ENCODE data around the gene KLF13. TPM values are rescaled to one million over a fixed set of nuclear protein-coding genes. Genes with fewer than 3 reads are reported as not detected.
A peak's percentile ranks its signal among the peaks of the same experiment; 100 is the strongest.

KLF13 gene
- total RNA-seq, 1 donor, result 13.8 TPM

DNA sequence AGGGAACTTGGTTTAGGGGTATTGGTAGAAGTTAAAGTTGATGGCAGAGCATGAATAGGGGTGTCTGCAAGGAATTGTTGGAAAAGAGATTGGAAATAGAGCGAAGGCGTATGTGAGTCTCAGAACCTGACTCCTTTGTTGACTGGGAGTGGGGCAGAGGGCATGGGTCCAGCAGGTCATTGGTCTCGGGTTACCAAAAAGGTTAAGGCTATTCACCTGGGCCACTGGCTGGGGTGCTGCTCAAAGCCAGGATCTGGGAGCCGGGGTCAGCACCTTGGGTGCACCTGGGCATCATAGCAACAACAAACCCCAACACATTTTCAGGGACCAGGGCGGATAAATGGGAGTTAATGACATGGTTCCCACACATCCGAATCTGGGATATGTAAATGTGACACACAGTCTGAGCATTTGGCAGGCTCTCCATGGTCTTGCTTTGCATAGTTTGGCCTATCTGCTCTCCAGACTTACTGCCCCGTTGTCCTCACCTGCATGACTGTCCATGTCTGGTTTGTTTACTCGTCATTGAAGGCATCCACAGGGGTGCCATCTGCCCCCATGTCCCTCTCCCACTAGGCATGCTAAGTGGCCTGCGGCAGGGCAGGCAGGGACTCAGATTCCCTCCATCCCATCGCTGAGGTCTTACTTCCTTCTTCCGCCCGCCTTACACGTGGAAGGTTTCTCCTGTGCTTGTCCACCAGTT, 10.1 kb downstream of the KLF13 start:
- no peak overlapping the region for H3K4me3 ChIP-seq (ENCODE audit: low read depth, low read length)
- DNase-seq (ENCODE audit: low read depth), result no peak
- TF ChIP-seq CTCF (IDR thresholded peaks at IDR 0.05; ENCODE audit: insufficient read depth, low read depth, low read length), result no peak

GRCh38 chr15:31337352-31338031, 10.9 kb downstream of the KLF13 start:
- TF ChIP-seq CTCF (IDR thresholded peaks at IDR 0.05; ENCODE audit: insufficient read depth, low read depth, low read length), result no peak
- no peak for DNase-seq (ENCODE audit: low read depth)

DNA sequence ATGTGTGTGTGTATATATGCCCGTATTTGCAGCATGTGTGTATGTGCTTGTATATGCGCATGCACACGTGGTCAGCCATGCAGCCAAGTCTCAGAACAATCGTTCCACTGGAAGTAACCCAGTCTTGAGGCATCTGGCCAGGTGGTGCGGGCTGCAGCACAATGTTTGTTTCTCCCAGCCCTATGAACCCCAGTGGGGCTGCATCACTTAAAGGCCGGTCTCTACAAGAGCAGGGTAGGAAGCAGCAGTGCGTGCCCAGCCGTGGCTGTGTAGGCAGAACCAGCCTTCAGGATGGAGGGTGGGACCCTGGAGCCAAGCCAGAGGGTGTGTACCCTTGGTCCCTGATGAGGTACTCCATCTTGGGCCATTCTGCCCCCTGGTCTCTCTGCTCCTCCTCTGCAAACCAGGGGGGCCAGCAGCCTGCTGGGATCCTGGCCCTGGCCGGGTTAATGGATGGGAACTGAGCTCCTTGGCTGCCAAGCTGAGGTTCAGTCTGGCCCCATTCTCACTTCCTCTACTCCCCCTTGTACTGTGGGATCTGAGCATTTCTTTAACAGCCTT, 11.8 kb downstream of the KLF13 start:
- H3K4me3 ChIP-seq (ENCODE audit: low read depth, low read length), result no peak overlapping the region
- DNase-seq (ENCODE audit: low read depth), result no peak

More at GRCh38 chr15:31337352-31338031, 10.9 kb downstream of the KLF13 start:
- no peak overlapping the region for H3K4me3 ChIP-seq (ENCODE audit: low read depth, low read length)

GRCh38 chr15:31338879-31339557, 12.4 kb downstream of the KLF13 start:
- DNase-seq (ENCODE audit: low read depth), result peak; percentile 74
- no peak overlapping the region for H3K4me3 ChIP-seq (ENCODE audit: low read depth, low read length)
- no peak for TF ChIP-seq CTCF (IDR thresholded peaks at IDR 0.05; ENCODE audit: insufficient read depth, low read depth, low read length)

More for the DNA sequence above, 11.8 kb downstream of the KLF13 start:
- TF ChIP-seq CTCF (IDR thresholded peaks at IDR 0.05; ENCODE audit: insufficient read depth, low read depth, low read length), result no peak

GRCh38 chr15:31339558-31339895, 12.9 kb downstream of the KLF13 start:
- H3K4me3 ChIP-seq (ENCODE audit: low read depth, low read length), result no peak overlapping the region
- DNase-seq (ENCODE audit: low read depth), result no peak
- TF ChIP-seq CTCF (IDR thresholded peaks at IDR 0.05; ENCODE audit: insufficient read depth, low read depth, low read length), result no peak

DNA sequence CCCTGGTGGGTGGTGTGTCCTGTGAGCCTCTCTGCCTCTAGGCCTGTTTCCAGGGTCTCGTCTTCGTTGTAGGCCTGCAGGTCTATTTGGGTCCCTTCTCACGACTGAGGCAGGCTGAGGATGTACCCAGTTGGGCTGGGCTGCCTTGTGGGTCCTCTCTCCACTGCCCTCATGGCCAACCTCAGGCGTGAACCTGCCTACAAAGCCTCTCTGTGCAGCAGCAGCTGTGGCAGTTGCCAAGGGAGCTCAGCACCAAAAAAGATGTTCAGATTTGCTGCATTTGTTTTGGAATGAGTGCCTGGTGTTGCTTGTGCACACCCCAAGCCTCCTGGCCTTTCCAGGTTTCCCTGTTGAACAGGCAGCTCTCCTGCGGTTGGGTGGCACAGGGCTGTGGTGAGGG, 13.4 kb downstream of the KLF13 start:
- no peak for DNase-seq (ENCODE audit: low read depth)
- TF ChIP-seq CTCF (IDR thresholded peaks at IDR 0.05; ENCODE audit: insufficient read depth, low read depth, low read length), result no peak
- H3K4me3 ChIP-seq (ENCODE audit: low read depth, low read length), result no peak overlapping the region
